ENCODE results near the gene SMARCD3.

Gene SMARCD3

GRCh38 chr7:151272405-151272804 is 23.9 kb upstream of the SMARCD3 start:
- no peak for DNase-seq

- peak; percentile 22 for DNase-seq
Observed at GRCh38 chr7:151271699-151272355, 23.3 kb upstream of the SMARCD3 start.

- no peak for DNase-seq
Observed at GRCh38 chr7:151269511-151269910, 21.0 kb upstream of the SMARCD3 start.

GRCh38 chr7:151265351-151265931 is 16.9 kb upstream of the SMARCD3 start:
- DNase-seq = no peak

- no peak for DNase-seq
Observed at GRCh38 chr7:151264615-151265014, 16.1 kb upstream of the SMARCD3 start.

GRCh38 chr7:151261529-151261928 is 13.0 kb upstream of the SMARCD3 start:
- no peak for DNase-seq

- DNase-seq = no peak
Observed at GRCh38 chr7:151260883-151261282, 12.4 kb upstream of the SMARCD3 start.

- DNase-seq = no peak
Observed at GRCh38 chr7:151260471-151260870, 12.0 kb upstream of the SMARCD3 start.

- DNase-seq = no peak
Observed at GRCh38 chr7:151257990-151258389, 9.5 kb upstream of the SMARCD3 start.

- no peak for DNase-seq
Observed at GRCh38 chr7:151256410-151257045, 8.0 kb upstream of the SMARCD3 start.

GRCh38 chr7:151255390-151255789 is 6.9 kb upstream of the SMARCD3 start:
- no peak for DNase-seq

- no peak for DNase-seq
Observed at GRCh38 chr7:151254851-151255250, 6.4 kb upstream of the SMARCD3 start.

GRCh38 chr7:151254316-151254715 is 5.8 kb upstream of the SMARCD3 start:
- no peak for DNase-seq

GRCh38 chr7:151252961-151253711 is 4.6 kb upstream of the SMARCD3 start:
- DNase-seq = peak; percentile 15

GRCh38 chr7:151252561-151252835 is 4.0 kb upstream of the SMARCD3 start:
- no peak for DNase-seq

- DNase-seq = peak; percentile 79
Observed at GRCh38 chr7:151251689-151252560, 3.4 kb upstream of the SMARCD3 start.

- no peak for DNase-seq
Observed at GRCh38 chr7:151251328-151251688, 2.8 kb upstream of the SMARCD3 start.

- DNase-seq = no peak
Observed at GRCh38 chr7:151250181-151251132, 2.0 kb upstream of the SMARCD3 start.

- peak; percentile 71 for DNase-seq
Observed at GRCh38 chr7:151249732-151250072, 1.2 kb upstream of the SMARCD3 start.

- peak; percentile 66 for DNase-seq
Observed at GRCh38 chr7:151249034-151249731, 689 bp upstream of the SMARCD3 start.

Measured in fibroblast of skin of right biceps (primary cell).